GM21528 (cell line): ENCODE data around the gene PDK2.
"Not testable (repeated sequence)": the region's sequence is repeated elsewhere in the genome, so short reads cannot be mapped to it uniquely, and the experiment has no call there.

Source experiments
- ATAC-seq: cut with Tn5 transposase; IDR thresholded peaks from one replicate; pipeline ENCODE4 v1.9.1; 2021; ENCODE audit warnings: mild to moderate bottlenecking, moderate library complexity; ENCODE audit not compliant: unreplicated experiment, low FRiP score

The PDK2 gene

DNA sequence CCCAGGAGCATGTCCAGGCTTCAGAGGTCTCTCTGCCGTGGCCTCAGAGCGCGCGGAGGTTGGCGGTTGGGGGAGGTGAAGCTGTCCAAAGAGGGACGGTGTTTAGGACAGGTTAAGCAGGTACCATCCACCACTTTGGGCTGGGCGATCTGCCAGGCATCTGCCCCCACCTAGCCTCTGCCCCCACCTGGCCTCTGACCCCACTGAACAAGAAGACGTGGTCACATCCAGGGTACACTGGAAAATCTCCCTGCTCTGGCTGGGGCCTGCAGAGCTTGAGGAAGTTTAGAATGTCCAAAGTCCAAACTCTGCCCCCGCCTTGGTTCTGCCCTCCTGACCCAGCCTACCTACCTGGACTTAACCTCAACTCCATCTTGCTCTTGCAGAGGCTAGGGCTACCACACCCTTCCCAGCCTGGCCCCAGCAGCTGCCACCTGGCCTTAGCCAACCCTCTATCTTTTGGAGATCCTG lies 37.6 kb upstream of the PDK2 start:
- no peak for ATAC-seq

DNA sequence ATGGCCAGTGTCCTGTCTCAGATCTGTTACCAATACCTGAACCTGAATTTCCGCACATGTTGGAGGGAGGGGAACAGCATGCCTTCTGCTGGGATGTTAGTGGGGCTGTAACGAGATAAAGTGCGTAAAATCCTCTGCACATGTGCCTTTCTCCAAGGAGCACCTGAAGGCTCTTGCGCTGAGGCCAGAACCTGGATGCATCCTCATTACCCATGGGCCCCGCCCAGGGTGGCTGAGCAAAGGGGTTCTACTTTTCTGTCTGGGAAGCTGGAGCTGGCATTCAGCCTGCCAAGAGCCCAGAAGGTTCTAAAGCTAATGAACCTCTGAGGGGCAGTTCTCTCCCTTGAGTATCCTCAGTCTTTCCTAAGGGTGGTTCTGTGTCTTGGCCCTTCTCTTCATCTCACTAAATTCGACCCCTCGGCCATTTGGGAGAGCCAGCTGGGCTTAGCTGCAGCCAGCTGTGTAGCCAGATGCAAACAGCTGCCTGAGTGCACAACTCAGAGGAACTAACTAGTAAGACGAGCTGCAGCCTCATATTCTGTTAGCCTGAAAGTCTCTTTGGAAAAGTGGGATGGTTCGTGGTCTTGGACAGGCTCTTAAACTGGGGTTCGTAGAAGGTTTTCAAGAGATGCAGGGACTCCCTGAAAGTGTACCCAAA lies 36.7 kb upstream of the PDK2 start:
- ATAC-seq = no peak

DNA sequence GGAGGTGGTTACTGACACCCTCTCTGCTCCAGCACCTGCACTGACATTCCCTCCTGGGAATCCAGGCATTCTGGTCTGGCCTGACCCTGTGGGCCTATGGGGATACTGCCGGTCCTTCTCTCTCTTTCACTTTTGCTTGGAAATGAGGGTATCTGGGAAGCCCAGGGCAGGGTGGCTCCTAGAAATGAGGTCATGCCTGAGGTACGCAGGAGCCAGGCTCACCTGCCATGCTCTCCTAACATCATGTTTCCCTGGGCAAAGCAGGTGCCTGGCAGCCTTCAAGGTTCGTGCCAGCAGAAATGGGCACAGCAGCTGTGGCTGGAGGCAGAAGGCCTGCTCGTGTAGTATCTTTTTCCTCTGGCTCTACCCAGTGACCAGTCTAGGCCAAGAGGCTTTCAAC lies 35.9 kb upstream of the PDK2 start:
- no peak for ATAC-seq

DNA sequence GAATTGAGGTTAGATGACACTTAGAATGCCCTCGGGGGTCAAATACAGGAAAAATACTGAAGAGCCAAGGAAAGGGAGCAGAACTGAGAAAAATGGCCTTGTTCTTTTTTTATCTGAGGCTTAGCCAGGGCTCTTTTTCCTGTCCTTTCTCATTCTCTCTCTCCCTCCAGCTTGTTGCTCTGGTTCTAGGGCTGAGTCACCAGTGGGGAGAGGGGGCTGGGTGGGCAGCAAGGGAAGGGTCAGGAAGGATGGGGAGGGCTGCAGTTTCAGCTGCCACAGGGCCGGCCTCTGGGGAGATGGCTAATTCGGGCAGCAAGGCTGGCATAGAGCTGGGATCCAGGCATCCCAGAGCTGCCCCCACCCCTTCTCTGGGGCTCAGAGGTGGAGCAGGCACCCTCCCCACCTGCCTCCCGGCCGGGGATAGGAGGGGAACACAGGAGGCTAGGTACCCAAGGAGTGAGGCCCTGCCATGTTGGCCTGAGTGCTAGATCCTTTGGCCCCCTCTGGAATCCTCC lies 35.3 kb upstream of the PDK2 start:
- ATAC-seq = no peak

DNA sequence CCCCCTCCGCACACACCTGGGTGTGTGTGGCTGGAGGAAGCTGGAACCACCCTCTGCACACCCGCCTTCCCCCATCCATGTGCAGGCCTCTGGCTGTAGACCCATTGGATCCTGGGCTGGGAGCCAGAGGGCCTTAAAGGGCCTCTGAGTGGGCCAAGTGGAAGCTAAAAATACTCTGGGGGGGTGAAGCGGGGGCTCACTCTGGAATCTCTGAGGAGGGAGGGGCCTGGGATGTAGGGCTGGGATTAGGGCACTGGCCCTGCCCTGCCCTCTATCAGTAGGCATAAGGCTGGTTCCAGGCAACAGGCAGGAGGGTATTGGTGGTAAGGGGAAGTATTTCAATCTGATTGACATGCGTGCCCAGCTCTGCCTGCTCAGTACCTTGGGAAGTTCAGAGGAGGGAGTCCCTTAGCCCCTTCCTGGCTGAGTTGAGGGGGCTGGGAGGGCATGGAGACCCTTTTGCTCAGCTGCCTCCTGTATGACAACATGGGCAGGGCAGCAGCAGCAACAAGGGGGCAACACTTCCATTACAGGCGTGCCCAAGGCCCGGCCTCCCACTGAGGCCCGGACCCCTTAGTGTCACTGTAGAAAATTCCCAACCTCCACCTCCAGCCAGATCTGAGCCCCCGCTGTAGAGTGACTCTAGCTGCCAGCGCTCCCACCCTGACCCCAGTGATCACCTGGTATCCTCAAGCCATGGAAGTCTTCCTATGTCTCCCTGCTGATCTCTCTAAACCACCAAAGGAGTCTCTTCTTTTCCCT lies 34.0 kb upstream of the PDK2 start:
- no peak for ATAC-seq

DNA sequence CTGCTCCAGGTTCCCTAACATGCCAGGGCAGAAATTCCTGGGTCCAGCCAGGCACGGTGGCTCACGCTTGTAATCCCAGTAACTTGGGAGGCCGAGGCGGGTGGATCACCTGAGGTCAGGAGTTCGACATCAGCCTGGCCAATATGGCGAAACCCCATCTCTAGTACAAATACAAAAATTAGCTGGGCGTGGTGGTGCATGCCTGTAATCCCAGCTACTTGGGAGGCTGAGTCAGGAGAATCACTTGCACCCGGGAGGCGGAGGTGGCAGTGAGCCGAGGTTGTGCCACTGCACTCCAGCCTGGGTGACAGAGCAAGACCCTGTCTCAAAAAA lies 33.5 kb upstream of the PDK2 start:
- ATAC-seq = not testable (repeated sequence)

DNA sequence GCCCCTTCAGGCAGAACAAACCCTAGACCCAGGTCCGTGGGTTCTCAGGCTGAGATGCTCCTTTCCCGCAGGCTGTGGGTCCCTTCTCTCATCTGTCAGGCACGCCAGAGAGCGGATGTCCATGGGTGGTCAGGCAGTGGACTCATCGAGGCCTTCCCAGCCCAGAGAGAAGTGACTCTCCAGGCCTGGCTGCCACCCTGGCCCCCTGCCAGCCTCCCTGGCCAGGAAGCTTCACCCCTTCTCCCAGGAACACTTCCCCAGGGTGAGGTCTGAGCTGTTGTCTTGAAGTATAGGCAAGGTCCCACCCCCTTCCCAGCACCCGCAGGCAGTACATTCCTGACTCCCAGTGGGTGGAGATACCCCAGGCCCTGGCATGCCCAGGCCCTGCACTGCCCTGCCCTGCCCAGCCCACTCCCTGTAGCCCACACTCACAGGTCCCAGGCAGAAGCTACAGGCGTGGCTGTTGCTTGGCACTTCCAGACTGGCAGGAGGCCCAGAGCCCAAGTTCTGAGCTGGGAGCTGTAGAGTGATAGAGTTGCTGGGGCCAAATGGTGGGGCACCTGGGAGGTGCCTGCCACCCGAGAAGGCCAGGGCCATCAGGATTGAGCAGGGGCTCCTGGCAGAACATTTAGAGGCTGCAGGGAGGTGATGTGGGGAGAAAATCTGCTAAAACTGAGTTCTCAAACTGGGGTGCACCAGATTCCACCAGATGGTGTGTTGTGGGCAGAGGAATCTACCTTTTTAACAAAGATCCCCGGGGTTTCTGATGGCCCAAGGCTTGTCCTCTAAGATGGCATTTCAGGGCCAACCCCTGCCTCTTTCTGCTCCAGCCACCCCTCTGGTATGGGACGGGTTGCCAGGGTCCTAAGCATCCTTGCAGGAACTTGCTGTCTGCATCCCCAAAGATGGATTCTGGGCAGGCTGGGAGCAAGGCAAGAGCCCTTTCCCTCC lies 32.6 kb upstream of the PDK2 start:
- no peak for ATAC-seq

DNA sequence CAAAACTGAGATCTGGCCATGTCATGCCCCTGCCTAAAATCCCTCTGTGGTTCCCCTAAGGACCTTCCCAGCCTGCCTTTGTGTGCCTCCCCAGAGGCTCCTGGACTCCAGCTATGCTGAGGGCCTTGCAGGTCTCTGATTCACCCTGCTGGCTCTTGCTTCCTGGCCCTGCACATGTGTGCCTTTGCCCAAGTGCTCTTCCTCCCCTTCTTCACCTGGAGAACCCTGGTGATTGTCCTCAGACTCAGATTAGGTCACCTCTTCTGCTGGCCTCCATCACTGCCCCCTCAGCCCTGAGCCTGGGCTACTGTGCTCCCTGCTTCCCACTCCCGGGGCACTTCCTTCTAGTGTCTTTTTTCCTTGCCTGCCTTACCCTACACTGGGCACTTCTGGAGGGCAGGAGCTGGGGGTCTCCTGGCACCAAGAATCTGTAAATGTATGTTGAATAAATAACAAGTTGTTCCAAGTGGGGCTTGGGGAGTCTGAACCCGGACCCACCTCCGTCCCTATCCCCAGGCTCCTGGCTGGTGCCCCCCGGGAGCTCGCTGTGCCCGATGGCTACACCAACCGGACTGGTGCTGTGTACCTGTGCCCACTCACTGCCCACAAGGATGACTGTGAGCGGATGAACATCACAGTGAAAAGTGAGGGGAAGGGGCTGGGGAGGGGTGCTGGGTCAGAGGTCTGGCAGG lies 31.4 kb upstream of the PDK2 start:
- ATAC-seq = no peak

DNA sequence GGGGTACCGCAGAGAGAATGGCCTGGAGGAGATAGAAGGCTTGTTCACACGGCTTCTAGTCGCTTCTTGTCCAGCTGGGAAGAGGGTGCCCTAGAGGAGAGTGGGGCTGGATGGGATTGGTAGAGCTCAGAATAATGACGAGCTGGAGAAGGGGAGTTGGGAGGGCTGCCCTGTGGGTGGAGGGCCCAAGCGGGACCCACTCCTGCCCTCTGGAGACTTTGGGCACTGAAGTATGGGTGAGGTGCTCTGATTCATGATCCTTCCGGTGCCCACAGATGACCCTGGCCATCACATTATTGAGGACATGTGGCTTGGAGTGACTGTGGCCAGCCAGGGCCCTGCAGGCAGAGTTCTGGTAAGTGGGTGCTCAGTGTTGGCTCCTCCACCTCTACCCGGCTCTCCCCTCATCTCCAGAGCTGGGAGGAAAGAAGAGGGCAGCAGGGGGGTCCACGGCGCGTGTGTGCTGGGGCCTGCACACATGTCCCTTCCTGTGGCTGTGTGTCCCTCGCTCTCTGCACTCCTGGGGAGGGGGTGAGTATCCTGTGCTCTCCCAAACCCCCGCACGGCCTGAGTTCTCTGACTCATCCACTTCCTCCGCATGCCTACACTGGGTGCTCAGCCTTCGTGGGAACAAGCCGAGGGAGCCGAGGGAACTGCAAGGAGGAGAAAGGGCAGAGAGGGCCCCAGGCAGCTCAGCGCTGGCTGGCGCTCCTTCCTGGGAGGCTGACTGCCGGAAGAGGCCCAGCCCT lies 30.7 kb upstream of the PDK2 start:
- ATAC-seq = no peak

DNA sequence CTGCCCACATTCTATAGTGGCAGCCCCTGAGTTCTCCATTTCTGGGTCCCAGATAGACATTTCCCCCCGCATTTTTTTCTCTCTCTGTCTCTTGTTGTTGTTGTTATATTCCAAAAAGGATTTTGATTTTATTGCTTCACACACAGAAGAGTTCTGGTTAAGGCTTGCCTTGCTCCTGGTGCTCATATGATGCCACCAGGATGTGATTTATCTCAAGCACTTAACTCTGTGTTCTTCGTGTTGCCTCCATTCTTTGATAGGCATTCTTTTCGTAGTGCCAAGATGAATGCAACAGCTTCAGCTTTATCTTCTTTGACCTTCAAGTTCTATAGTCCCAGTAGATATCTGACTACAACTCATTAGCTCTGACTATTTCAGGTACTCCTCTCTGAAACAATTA lies 30.1 kb upstream of the PDK2 start:
- ATAC-seq = no peak

DNA sequence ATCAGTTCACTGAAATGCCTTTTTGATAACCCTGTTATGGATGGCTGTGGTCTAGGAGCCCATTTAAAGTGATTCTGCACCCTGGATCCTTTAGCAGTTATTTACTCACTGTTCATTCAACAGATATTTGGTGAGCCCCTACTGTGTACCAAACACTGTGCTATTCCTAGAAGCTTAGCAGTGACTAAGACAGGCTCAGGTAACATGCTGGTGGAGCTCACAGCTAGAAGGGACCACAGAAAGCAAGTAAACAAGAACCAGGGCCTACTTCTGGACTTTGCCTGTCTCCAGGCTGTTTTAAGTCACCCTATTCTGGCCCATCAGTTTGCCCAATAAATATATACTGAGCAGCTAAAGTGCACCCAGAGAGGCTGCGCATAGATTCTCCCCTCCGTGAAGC lies 28.2 kb upstream of the PDK2 start:
- ATAC-seq = no peak

DNA sequence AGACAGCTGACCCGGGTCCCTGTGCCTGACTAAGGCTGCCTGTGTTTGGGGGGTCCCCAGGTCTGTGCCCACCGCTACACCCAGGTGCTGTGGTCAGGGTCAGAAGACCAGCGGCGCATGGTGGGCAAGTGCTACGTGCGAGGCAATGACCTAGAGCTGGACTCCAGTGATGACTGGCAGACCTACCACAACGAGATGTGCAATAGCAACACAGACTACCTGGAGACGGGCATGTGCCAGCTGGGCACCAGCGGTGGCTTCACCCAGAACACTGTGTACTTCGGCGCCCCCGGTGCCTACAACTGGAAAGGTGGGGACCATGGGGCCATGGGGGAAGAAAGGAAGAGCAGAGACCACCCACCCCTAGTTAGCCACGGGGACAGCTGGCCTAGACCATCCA lies 27.2 kb upstream of the PDK2 start:
- no peak for ATAC-seq

DNA sequence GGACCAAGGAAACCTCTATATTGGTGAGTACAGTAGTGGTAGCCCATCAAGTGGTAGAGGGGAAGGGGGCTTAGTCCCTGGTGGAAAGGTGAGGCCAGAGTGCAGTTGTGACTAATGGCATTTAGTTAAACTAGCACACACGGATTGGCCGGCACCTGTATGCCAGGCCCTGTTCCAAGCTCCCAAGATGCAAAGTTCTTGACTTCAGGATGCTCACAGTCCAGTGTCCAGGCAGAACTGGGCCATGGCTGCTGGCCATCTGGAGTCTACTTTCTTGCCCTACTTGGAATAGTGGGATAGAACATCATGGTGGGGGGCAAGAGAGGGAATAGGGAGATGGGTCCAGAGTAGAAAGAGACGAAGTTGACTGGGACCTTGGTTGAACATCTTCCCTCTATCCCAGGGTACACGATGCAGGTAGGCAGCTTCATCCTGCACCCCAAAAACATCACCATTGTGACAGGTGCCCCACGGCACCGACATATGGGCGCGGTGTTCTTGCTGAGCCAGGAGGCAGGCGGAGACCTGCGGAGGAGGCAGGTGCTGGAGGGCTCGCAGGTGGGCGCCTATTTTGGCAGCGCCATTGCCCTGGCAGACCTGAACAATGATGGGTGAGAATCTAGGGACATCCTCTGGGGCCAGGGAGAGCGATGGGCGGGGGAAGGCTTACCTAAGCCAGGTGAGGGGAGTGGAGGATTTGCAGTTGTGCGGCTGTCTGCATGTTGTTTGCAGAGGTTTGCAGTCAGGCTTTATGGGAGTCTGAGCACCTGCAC lies 24.1 kb upstream of the PDK2 start:
- ATAC-seq = no peak

DNA sequence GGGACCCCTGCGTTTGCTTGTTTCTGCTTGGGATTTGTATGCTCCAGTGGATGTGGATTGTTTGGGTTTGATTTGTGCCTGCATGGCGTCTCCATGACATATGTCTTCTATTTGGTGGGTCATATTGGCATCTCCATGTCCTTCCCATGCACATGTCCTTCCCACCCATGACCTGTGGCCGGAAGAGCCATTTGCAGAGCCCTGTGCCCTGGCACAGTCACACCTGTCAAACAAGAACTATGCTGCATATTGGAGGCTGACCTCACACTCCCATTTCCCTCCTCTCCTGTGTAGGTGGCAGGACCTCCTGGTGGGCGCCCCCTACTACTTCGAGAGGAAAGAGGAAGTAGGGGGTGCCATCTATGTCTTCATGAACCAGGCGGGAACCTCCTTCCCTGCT lies 23.5 kb upstream of the PDK2 start:
- no peak for ATAC-seq

DNA sequence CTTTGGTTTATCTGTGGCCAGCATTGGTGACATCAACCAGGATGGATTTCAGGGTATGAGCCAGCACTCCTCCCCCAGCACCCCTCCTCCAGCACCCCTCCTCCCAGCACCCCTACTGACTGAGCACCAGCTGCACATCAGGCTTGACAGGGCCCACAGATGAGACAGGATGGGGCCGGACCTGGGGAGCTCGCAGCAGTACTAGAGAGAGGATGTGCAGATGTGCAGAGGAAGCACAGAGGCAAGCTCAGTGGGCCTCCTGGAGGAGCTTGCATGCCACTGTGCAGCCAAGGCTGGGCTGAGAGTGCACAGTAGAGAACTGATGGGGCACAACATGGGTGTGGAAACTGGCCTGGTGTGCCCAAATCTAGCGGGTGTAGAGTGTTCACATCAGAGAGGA lies 23.0 kb upstream of the PDK2 start:
- ATAC-seq = no peak

DNA sequence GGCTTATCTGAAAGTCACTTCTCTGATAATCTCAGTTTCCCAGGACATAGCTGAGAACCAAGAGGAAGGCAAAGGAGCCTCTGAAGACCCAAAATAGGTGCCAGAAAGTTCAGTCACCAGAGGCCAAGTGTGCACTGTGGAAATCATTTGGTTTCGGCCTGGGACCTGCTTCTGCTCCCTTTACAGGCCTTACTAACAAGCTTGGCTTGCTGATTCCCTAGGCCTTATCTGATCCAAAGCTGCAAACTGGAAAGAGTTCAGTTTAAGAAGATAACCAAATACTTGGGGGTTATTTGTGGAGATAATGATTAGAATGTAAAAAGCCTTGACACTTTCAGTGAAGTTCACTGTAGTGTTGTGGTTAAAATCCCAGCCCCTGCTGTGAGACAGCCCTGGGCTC lies 22.2 kb upstream of the PDK2 start:
- no peak for ATAC-seq

DNA sequence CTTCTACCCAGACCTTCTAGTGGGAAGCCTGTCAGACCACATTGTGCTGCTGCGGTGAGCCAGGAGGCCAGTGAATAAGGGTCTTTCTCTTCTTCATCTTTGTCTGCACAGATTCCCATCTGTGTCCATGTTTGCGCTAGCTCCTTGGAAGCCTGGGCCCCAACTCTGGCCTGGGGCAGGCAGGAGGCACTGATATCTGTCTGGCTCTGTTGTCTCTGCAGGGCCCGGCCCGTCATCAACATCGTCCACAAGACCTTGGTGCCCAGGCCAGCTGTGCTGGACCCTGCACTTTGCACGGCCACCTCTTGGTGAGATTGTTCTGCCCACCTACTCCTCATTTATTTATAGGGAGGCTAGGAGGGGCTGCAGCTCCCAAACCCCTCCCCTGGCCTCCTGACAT lies 20.9 kb upstream of the PDK2 start:
- no peak for ATAC-seq

DNA sequence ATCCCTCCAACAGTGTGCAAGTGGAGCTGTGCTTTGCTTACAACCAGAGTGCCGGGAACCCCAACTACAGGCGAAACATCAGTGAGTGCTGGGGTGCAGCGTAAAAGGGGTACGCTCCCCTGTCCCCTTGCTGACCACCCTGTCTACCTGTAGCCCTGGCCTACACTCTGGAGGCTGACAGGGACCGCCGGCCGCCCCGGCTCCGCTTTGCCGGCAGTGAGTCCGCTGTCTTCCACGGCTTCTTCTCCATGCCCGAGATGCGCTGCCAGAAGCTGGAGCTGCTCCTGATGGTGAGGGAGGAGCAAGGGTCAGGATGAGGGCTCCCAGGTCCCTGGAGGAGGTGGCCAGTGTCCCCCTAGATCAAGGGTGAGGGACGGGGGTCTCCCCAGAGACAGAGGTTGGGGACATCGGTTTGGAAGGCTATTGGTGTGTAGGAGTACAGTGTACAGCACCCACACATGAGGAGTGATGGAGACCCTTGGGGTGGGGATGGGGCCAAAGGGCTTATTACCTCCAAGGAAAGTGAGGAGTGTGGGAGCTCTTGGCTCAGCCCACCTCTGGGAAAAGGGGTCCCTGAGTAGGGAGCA lies 19.6 kb upstream of the PDK2 start:
- ATAC-seq = no peak

DNA sequence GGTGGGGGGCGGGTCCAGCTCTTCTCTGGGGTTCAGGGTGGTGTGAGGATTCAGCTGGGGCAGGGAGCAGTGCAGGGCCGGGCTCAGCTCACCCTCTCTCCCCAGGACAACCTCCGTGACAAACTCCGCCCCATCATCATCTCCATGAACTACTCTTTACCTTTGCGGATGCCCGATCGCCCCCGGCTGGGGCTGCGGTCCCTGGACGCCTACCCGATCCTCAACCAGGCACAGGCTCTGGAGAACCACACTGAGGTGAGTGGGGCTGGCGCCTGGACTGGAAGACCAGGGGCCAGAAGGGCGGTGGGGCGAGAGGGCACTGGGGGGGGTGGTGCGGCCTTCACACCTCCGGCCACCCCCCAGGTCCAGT lies 18.9 kb upstream of the PDK2 start:
- no peak for ATAC-seq
